Tibial nerve (tissue), 4 donors: ENCODE results near the gene SNX33. TPM values are rescaled to one million over a fixed set of nuclear protein-coding genes. Genes with fewer than 3 reads are reported as not detected.
A peak's percentile ranks its signal among the peaks of the same experiment; 100 is the strongest.

Source experiments
- DNase-seq, 2 donors: peaks; one replicate each; pipeline ENCODE4 v3.0.0-alpha.2; 2019; ENCODE audit warnings: low spot score in 2 of 2
- H3K27ac ChIP-seq, 4 donors: fragments of 200-600 bp; sonication (generic) in 3 of 4; one replicate each; pipeline ENCODE4 v1.5.1; 2017 to 2019; ENCODE audit warnings: mild to moderate bottlenecking in 1 of 4
- H3K27me3 ChIP-seq, 2 donors: fragments of 200-600 bp; sonication (generic) in 1 of 2; one replicate each; pipeline versions ENCODE4 v1.5.1 to v1.6.0; 2017 to 2019
- H3K36me3 ChIP-seq, 3 donors: fragments of 200-600 bp; sonication (generic); one replicate each; pipeline ENCODE4 v1.5.1; 2018 to 2019
- H3K4me1 ChIP-seq, 4 donors: fragments of 200-600 bp; sonication (generic) in 3 of 4; one replicate each; pipeline ENCODE4 v1.5.1; 2017 to 2019
- H3K4me3 ChIP-seq, 4 donors: fragments of 200-600 bp; sonication (generic) in 3 of 4; one replicate each; pipeline ENCODE4 v1.5.1; 2017 to 2019; ENCODE audit warnings: mild to moderate bottlenecking in 1 of 4, moderate library complexity in 1 of 4
- H3K9me3 ChIP-seq, 4 donors: fragments of 200-600 bp; sonication (generic) in 3 of 4; one replicate each; pipeline ENCODE4 v1.5.1; 2017 to 2019
- CTCF ChIP-seq, 5 experiments: fragments of 200-600 bp in 3 of 5; fragments of 450-650 bp in 2 of 5; sonication (generic) in 3 of 5; IDR thresholded peaks; one replicate each; pipeline ENCODE4 v1.5.1; 2016 to 2019; ENCODE audit warnings: antibody characterized with exemption in 5 of 5, mild to moderate bottlenecking in 3 of 5, moderate library complexity in 2 of 5
- EP300 ChIP-seq, 2 donors: sonication (generic); formaldehyde crosslinking; IDR thresholded peaks; one replicate each; pipeline ENCODE4 v1.6.1; 2017; ENCODE audit warnings: antibody characterized with exemption in 2 of 2, mild to moderate bottlenecking in 1 of 2
- POLR2A ChIP-seq, 2 donors: fragments of 450-650 bp; IDR thresholded peaks; one replicate each; pipeline ENCODE4 v1.6.1; 2017; ENCODE audit warnings: antibody characterized with exemption in 2 of 2, mild to moderate bottlenecking in 2 of 2, moderate library complexity in 2 of 2
- WGBS, 2 donors: methylation state at CpG; one replicate each; pipeline ENCODE4 v1.1.5; 2018; 5-methylcytosine and 5-hydroxymethylcytosine counted together
- total RNA-seq, 4 donors: library from RNA; depleted of rRNA; stranded (reverse); fragments of >200 nt; gene quantifications; one replicate each; pipeline ENCODE4 v1.1.0, GENCODE V29; 2016

SNX33 gene
- total RNA-seq, 4 donors from 2014 or later = 29.7 to 44.9 (median 31.1) TPM

GRCh38 chr15:75693501-75694240 lies 46.0 kb downstream of the SNX33 start:
- no peaks in the 10 kb centered on the region for H3K27me3 ChIP-seq
- DNase-seq = no peak
- TF ChIP-seq EP300 (IDR thresholded peaks at IDR 0.05) = peak in 1 of 2 donors; percentile 25
- TF ChIP-seq CTCF (IDR thresholded peaks at IDR 0.05) = no peak

GRCh38 chr15:75694241-75695182 lies 46.8 kb downstream of the SNX33 start:
- DNase-seq = peak; percentile 58 to 64
- H3K4me3 ChIP-seq = no peak overlapping the region
- H3K27ac ChIP-seq = peak overlapping the region; percentile 72 to 98 (median 96)
- peaks cover 2 to 64% (median 60%) of the 10 kb centered on the region in 4 donors for H3K4me1 ChIP-seq
- no peaks in the 10 kb centered on the region for H3K9me3 ChIP-seq
- no peaks in the 10 kb centered on the region for H3K27me3 ChIP-seq
- peaks cover 0 to 28% (median 0%) of the 10 kb centered on the region in 3 donors for H3K36me3 ChIP-seq
- 21 to 27% methylated on average over 20 of the region's 20 CpGs for WGBS, 2 donors
- TF ChIP-seq EP300 (IDR thresholded peaks at IDR 0.05) (peak in 1 of 2 donors; percentile 69), CTCF (IDR thresholded peaks at IDR 0.05) (peak; percentile 30 to 53 (median 45)), POLR2A (IDR thresholded peaks at IDR 0.05) (no peak)

More at GRCh38 chr15:75693501-75694240, 46.0 kb downstream of the SNX33 start:
- peaks cover 0 to 36% (median 0%) of the 10 kb centered on the region in 3 donors for H3K36me3 ChIP-seq
- no peaks in the 10 kb centered on the region for H3K9me3 ChIP-seq
- H3K4me3 ChIP-seq = no peak overlapping the region
- H3K27ac ChIP-seq = peak overlapping the region; percentile 72 to 98 (median 96)
- peaks cover 2 to 56% (median 52%) of the 10 kb centered on the region in 4 donors for H3K4me1 ChIP-seq
- WGBS, 2 donors = 17 to 34% methylated on average over 10 to 13 of the region's 14 CpGs

GRCh38 chr15:75695220-75695619 lies 47.5 kb downstream of the SNX33 start:
- no peaks in the 10 kb centered on the region for H3K27me3 ChIP-seq
- no peak for DNase-seq
- no peak overlapping the region for H3K4me3 ChIP-seq
- H3K36me3 ChIP-seq = peaks cover 0 to 21% (median 0%) of the 10 kb centered on the region in 3 donors
- no peaks in the 10 kb centered on the region for H3K9me3 ChIP-seq
- 42% methylated on average over 4 to 6 of the region's 6 CpGs for WGBS, 2 donors
- TF ChIP-seq CTCF (IDR thresholded peaks at IDR 0.05) (no peak), EP300 (IDR thresholded peaks at IDR 0.05) (peak in 1 of 2 donors; percentile 34)
- peaks cover 2 to 71% (median 66%) of the 10 kb centered on the region in 4 donors for H3K4me1 ChIP-seq
- peak overlapping the region; percentile 72 to 98 (median 96) for H3K27ac ChIP-seq

- TF ChIP-seq POLR2A (IDR thresholded peaks at IDR 0.05) = no peak
- TF ChIP-seq CTCF (IDR thresholded peaks at IDR 0.05) = no peak
- no peak for TF ChIP-seq EP300 (IDR thresholded peaks at IDR 0.05)
- DNase-seq = no peak
- WGBS, 2 donors = 38 to 47% methylated on average over 7 of the region's 7 CpGs
- no peaks in the 10 kb centered on the region for H3K9me3 ChIP-seq
- no peaks in the 10 kb centered on the region for H3K27me3 ChIP-seq
- H3K4me1 ChIP-seq = peaks cover 2 to 77% (median 72%) of the 10 kb centered on the region in 4 donors
- peak overlapping the region; percentile 72 to 98 (median 96) for H3K27ac ChIP-seq
- no peak overlapping the region for H3K4me3 ChIP-seq
- H3K36me3 ChIP-seq = peaks cover 0 to 15% (median 0%) of the 10 kb centered on the region in 3 donors
Measured at GRCh38 chr15:75695634-75696310, 48.1 kb downstream of the SNX33 start.
